HEK293 (cell line): Measurements from ENCODE around the gene WWOX.

Experiments
- CTCF ChIA-PET: fragments of 350-600 bp; formaldehyde crosslinking; extraction: SDS; loops from one replicate; lab custom pipeline; 2021; ENCODE audit warnings: antibody characterized with exemption; lab: Yijun Ruan, JAX
- POLR2A ChIA-PET: fragments of 300-600 bp; formaldehyde crosslinking; extraction: SDS; loops from one replicate; lab custom pipeline; 2020; ENCODE audit warnings: antibody characterized with exemption, inconsistent platforms; lab: Yijun Ruan, JAX
- H3K27ac ChIP-seq: fragments of 200-500 bp; sonication (Bioruptor generic); 2 replicates; pipeline ENCODE4 v1.5.1; 2014; ENCODE audit warnings: low read depth, low read length, control low read depth, inconsistent platforms; ENCODE audit errors: extremely low read depth
- H3K36me3 ChIP-seq, 2 experiments: fragments of 200-500 bp in 1 of 2; sonication (Bioruptor generic) in 1 of 2; 1 replicate in 1 of 2; 2 replicates in 1 of 2; pipeline ENCODE4 v1.5.1; 2014 to 2017; ENCODE audit warnings: inconsistent platforms in 2 of 2, low read length in 2 of 2; ENCODE audit not compliant: control insufficient read depth in 2 of 2, insufficient read depth in 1 of 2
- H3K4me1 ChIP-seq: fragments of 200-500 bp; sonication (Bioruptor generic); 2 replicates; pipeline ENCODE4 v1.5.1; 2014; ENCODE audit warnings: mild to moderate bottlenecking, low read length, inconsistent platforms; ENCODE audit not compliant: control insufficient read depth, insufficient read depth
- H3K4me3 ChIP-seq: 2 replicates; pipeline ENCODE4 v1.5.1; 2011; ENCODE audit warnings: low read depth, mild to moderate bottlenecking, control low read depth, low read length, moderate library complexity
- H3K9me3 ChIP-seq: fragments of 200-500 bp; sonication (Bioruptor generic); 2 replicates; pipeline ENCODE4 v1.5.1; 2014; ENCODE audit warnings: low read depth, low read length, inconsistent platforms; ENCODE audit not compliant: control insufficient read depth, insufficient read depth
- EGR2 ChIP-seq: fragments of 450-650 bp; formaldehyde crosslinking; IDR thresholded peaks from 2 replicates; pipeline ENCODE4 v1.5.1; 2016; ENCODE audit warnings: low read depth, missing biosample characterization, missing genetic modification characterization
- FEZF1 ChIP-seq: fragments of 450-650 bp; formaldehyde crosslinking; IDR thresholded peaks from 2 replicates; pipeline ENCODE4 v1.5.1; 2016; ENCODE audit warnings: missing biosample characterization, missing genetic modification characterization
- GLI4 ChIP-seq: fragments of 450-650 bp; formaldehyde crosslinking; IDR thresholded peaks from 2 replicates; pipeline ENCODE4 v1.5.1; 2016; ENCODE audit warnings: missing biosample characterization, missing genetic modification characterization
- SCRT2 ChIP-seq: fragments of 450-650 bp; formaldehyde crosslinking; IDR thresholded peaks from 2 replicates; pipeline ENCODE4 v1.5.1; 2016; ENCODE audit warnings: missing biosample characterization, missing genetic modification characterization
- SP7 ChIP-seq: fragments of 450-650 bp; formaldehyde crosslinking; IDR thresholded peaks from 2 replicates; pipeline ENCODE4 v1.5.1; 2016; ENCODE audit warnings: missing biosample characterization, missing genetic modification characterization
- ZBTB6 ChIP-seq: fragments of 450-650 bp; formaldehyde crosslinking; IDR thresholded peaks from 2 replicates; pipeline ENCODE4 v1.5.1; 2017; ENCODE audit warnings: missing biosample characterization, missing genetic modification characterization
- ZFHX2 ChIP-seq: fragments of 450-650 bp; formaldehyde crosslinking; conservative IDR thresholded peaks from 2 replicates; pipeline ENCODE4 v1.5.1; 2016; ENCODE audit warnings: missing biosample characterization, missing genetic modification characterization
- ZFP69B ChIP-seq: fragments of 450-650 bp; formaldehyde crosslinking; IDR thresholded peaks from 2 replicates; pipeline ENCODE4 v1.5.1; 2016; ENCODE audit warnings: missing biosample characterization, missing genetic modification characterization
- ZNF184 ChIP-seq: fragments of 450-650 bp; IDR thresholded peaks from 2 replicates; pipeline ENCODE4 v1.5.1; 2018; ENCODE audit warnings: missing biosample characterization, mild to moderate bottlenecking, missing genetic modification characterization
- ZNF24 ChIP-seq: fragments of 450-650 bp; formaldehyde crosslinking; IDR thresholded peaks from 2 replicates; pipeline ENCODE4 v1.5.1; 2016; ENCODE audit warnings: missing biosample characterization, missing genetic modification characterization
- ZNF366 ChIP-seq: fragments of 450-650 bp; formaldehyde crosslinking; conservative IDR thresholded peaks from 2 replicates; pipeline ENCODE4 v1.5.1; 2016; ENCODE audit warnings: missing biosample characterization, missing genetic modification characterization
- ZNF423 ChIP-seq: fragments of 450-650 bp; formaldehyde crosslinking; IDR thresholded peaks from 2 replicates; pipeline ENCODE4 v1.5.1; 2016; ENCODE audit warnings: missing biosample characterization, missing genetic modification characterization
- ZNF473 ChIP-seq: fragments of 450-650 bp; formaldehyde crosslinking; IDR thresholded peaks from 2 replicates; pipeline ENCODE4 v1.5.1; 2017; ENCODE audit warnings: missing biosample characterization, missing genetic modification characterization
- ZNF548 ChIP-seq: fragments of 450-650 bp; formaldehyde crosslinking; IDR thresholded peaks from 2 replicates; pipeline ENCODE4 v1.5.1; 2016; ENCODE audit warnings: missing biosample characterization, missing genetic modification characterization
- ZNF560 ChIP-seq: fragments of 450-650 bp; formaldehyde crosslinking; IDR thresholded peaks from 2 replicates; pipeline ENCODE4 v1.5.1; 2017; ENCODE audit warnings: missing biosample characterization, missing genetic modification characterization, borderline replicate concordance
- ZNF670 ChIP-seq: fragments of 450-650 bp; formaldehyde crosslinking; IDR thresholded peaks from 2 replicates; pipeline ENCODE4 v1.5.1; 2016; ENCODE audit warnings: missing biosample characterization, missing genetic modification characterization, low read depth
- ZNF701 ChIP-seq: fragments of 450-650 bp; formaldehyde crosslinking; IDR thresholded peaks from 2 replicates; pipeline ENCODE4 v1.5.1; 2016; ENCODE audit warnings: missing biosample characterization, missing genetic modification characterization
- ZNF747 ChIP-seq: fragments of 450-650 bp; formaldehyde crosslinking; IDR thresholded peaks from 2 replicates; pipeline ENCODE4 v1.5.1; 2016; ENCODE audit warnings: missing biosample characterization, missing genetic modification characterization
- ZNF843 ChIP-seq: fragments of 450-650 bp; formaldehyde crosslinking; IDR thresholded peaks from 2 replicates; pipeline ENCODE4 v1.5.1; 2016; ENCODE audit warnings: missing biosample characterization, missing genetic modification characterization

The WWOX gene

GRCh38 chr16:78542419-78542818, 443.0 kb downstream of the WWOX start (continued):
- TF ChIP-seq ZFP69B: no peak
- TF ChIP-seq ZNF843 (tag by site-specific recombination): no peak
- no peak for TF ChIP-seq SP7 (tag by site-specific recombination)

- H3K9me3 ChIP-seq: no peaks in the 10 kb centered on the region
- no peak overlapping the region for H3K4me3 ChIP-seq
- H3K36me3 ChIP-seq: no peaks in the 10 kb centered on the region
- ChIA-PET POLR2A (no interaction called here), CTCF (no interaction called here)
- H3K27ac ChIP-seq: no peak overlapping the region
- no peaks in the 10 kb centered on the region for H3K4me1 ChIP-seq
- TF ChIP-seq ZNF423: no peak
- no peak for TF ChIP-seq ZNF24 (tag by site-specific recombination)
- TF ChIP-seq ZNF670 (tag by site-specific recombination): no peak
- no peak for TF ChIP-seq ZFHX2 (tag by site-specific recombination)
- no peak for TF ChIP-seq ZNF747 (tag by site-specific recombination)
- TF ChIP-seq ZNF473 (tag by site-specific recombination): no peak
- TF ChIP-seq ZBTB6 (tag by site-specific recombination): no peak
- no peak for TF ChIP-seq ZNF366 (tag by site-specific recombination)
- TF ChIP-seq EGR2 (tag by site-specific recombination): no peak
- TF ChIP-seq GLI4 (tag by site-specific recombination): no peak
- no peak for TF ChIP-seq ZNF548
- TF ChIP-seq SCRT2 (tag by site-specific recombination): no peak
- no peak for TF ChIP-seq ZNF560 (tag by site-specific recombination)
- TF ChIP-seq, all 188 proteins: peak for 0
These were observed 443.6 kb downstream of the WWOX start for GRCh38 chr16:78543023-78543422.

GRCh38 chr16:78549366-78549765, 449.9 kb downstream of the WWOX start:
- H3K4me3 ChIP-seq: no peak overlapping the region

GRCh38 chr16:78551487-78552085, 452.1 kb downstream of the WWOX start:
- TF ChIP-seq ZNF701 (tag by site-specific recombination) (no peak), FEZF1 (tag by site-specific recombination) (0 out of 2 replicates have a peak, but pooled peaks have one; percentile 9)
- ChIA-PET POLR2A (no interaction called here), CTCF (no interaction called here)
- Histone ChIP-seq H3K9me3 (no peaks in the 10 kb centered on the region), H3K36me3 (no peaks in the 10 kb centered on the region), H3K27ac (no peak overlapping the region), H3K4me3 (no peak overlapping the region), H3K4me1 (peaks cover 3% of the 10 kb centered on the region; the same call in 1 of the 2 replicates)

More at GRCh38 chr16:78549366-78549765, 449.9 kb downstream of the WWOX start:
- H3K9me3 ChIP-seq: no peaks in the 10 kb centered on the region
- POLR2A ChIA-PET: no interaction called here
- peaks cover 3% of the 10 kb centered on the region; the same call in 1 of the 2 replicates for H3K4me1 ChIP-seq
- no peak overlapping the region for H3K27ac ChIP-seq
- CTCF ChIA-PET: no interaction called here
- H3K36me3 ChIP-seq: no peaks in the 10 kb centered on the region
- TF ChIP-seq ZNF747 (tag by site-specific recombination) (no peak), ZNF184 (no peak)
